Measurements from ENCODE around the gene HOXA9.

Gene HOXA9

GRCh38 chr7:27187475-27188385 is 22.4 kb upstream of the HOXA9 start:
- peak; percentile 57 for DNase-seq

- DNase-seq, result peak; percentile 52
Observed at GRCh38 chr7:27186668-27187474, 21.5 kb upstream of the HOXA9 start.

DNA sequence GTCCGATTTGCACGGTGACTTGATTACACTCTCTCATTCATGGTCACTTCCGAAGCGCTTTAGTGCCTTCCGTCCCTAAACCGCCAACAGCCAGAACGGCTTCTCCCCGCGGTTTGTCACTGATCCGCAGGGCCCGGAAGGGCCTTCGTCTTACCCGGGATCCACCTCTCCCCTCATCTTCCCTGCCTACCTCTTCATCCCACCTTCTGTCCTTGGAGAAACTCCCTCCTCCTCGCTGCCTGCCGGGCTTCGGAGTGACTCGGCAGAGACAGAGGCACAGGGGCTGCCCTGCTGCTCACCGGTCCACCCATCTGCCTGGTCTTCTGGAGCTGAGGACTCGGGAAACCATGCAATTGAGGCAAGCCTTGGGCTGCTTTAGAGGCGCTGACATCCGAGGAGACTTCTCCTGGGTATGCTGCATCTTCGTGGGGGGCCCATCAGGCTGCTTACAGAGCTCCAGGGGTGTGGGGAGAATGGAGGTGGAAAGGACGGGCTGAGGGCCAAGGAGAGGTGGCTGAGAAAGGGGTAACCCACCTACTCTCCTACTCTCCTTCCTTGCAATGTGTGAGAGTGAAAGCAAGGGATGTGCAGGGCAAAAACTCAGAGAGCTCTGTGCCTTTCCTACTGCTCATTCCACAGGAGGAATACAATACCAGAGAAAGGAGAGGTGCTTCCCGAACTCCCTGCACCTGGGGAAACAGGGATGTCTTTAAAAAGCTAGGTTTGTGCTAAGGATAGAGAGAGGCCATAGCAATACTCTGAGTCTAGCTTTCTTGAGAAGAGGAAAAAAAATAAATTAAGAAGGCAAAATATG is 20.7 kb upstream of the HOXA9 start:
- DNase-seq, result peak; percentile 70

DNA sequence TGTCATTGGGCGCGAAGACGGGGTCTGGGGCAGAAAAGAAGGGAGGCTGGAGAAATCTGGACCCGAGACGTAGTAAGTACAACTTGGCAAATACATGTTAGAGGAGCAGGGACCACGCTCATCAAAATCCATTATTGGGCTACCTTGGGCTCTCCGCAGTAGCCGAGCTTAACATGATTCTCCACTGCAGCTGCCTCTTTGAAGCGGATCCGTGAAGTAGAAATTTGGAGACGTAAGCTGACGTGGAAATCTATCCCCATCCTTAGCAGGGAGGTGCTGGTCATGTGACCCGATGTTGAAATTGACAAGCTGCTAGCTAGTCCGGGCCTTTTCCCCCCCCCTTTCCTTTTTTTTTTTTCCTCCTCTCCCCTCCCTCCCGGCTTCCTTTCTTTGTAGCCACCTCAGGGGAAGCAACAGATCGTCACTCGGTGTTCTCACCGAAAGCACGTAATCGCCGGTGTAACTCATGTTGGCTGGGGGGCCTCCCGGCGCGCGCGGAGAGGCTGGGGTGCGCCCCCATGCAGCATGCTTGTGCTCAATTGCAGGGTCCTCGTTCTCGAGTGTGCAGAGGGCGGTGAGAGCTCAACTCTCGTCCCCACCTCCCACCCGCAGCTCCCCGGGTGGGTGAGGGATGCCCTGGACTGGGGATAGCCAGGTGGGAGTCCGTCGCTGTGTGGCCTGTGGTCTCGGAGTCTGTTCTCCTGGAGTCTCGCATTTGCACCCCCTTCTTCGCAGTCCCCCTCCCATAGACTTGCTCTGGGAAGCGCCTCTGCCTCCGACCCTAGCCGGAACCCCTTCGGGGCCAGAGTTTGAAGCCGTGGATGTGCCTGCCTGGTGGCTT is 19.9 kb upstream of the HOXA9 start, which contains the start of gene HOXA11:
Gene HOXA11 (minus strand): TSS at position 220 of the 841 bp plus-strand sequence. CDS start 88 bp downstream, at position 132.
- peak; percentile 94 for DNase-seq

- DNase-seq, result peak; percentile 84
Observed at GRCh38 chr7:27184337-27185012, 19.1 kb upstream of the HOXA9 start.

- peak; percentile 74 for DNase-seq
Observed at GRCh38 chr7:27183682-27184336, 18.5 kb upstream of the HOXA9 start.

DNA sequence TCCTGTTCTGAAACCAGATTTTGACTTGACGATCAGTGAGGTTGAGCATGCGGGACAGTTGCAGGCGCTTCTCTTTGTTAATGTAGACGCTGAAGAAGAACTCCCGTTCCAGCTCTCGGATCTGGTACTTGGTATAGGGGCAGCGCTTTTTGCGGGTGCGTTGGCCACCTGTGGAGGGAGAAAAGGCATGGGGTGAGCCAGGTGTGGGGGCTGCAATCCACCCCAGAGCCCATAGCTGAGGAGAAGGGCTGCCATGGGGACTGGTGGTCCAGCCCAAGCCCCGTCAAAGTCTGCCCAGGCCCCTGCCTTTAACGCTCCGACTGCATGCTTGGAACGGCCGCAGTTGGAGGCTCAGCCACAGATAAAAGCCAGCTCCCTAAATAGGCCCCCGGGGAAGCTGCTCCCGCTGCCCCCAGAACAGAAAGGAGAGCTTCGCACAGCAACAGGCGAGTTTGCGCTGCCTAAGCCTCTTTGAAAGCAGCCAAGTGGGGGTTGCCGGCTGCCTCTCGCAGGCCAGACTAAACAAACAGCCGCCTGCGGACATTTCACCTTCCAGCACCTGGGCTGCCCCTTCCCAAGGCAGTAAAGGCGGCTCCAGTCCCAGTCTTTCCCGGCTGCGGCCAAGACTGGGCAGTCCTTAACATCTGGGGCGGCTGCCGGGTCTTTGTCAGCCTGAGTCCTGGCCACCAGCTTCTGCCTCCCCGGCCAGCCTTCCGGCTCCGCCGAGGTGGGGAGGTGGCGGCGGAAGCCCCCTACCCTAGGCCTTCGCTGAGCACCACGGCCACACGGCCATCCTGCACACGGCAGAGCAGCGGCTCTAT is 17.7 kb upstream of the HOXA9 start:
- DNase-seq, result peak; percentile 90

DNA sequence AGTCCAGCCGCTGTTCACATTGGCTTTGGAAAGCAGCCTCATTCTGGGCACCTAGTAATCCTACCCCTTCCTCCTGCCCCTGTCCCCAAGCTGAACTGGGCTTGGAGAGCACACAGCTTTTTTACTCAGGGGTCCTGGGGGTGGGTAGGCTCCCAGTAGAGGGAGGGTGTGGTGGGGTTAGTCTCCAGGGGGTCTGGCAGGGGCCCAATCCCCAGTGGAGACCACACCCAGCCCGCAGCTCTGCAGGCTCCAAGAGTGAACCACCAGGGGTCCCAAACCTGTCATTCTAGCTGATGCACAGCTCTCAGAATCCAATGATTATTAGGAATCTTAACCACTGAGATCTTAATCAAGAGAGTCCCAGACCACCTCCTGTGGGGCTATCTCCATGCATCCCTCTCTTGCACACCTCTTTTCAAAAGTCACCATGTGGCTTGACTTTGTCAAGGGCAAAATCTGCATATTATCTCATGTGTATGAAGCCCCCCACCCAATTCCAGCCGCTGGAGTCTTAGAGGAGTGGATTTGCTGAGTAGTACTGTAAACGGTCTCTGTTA is 17.0 kb upstream of the HOXA9 start:
- DNase-seq, result peak; percentile 64

GRCh38 chr7:27181795-27182275 is 16.5 kb upstream of the HOXA9 start:
- no peak for DNase-seq

GRCh38 chr7:27180431-27181420 is 15.4 kb upstream of the HOXA9 start:
- DNase-seq, result no peak

GRCh38 chr7:27179503-27180430 is 14.4 kb upstream of the HOXA9 start:
- peak; percentile 90 for DNase-seq

DNA sequence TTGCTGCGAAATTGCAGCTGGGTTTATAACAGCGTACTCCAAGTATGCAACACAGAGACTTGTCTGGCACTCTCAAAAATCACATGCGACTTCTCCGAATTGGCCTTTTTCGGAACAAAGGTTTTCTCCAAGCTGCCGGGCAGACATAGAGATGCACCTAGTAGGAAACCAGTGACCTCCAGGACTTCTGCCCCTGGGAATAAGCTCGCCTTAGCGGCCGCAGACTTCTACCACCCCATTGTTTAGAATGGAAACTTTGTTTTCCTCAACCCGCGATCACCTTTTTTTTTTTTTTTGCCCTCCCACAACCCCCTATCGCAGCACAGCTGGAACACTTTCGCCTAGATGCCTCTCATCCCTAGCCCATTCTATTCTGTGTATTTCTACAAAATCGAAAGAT is 13.7 kb upstream of the HOXA9 start:
- DNase-seq, result no peak

DNA sequence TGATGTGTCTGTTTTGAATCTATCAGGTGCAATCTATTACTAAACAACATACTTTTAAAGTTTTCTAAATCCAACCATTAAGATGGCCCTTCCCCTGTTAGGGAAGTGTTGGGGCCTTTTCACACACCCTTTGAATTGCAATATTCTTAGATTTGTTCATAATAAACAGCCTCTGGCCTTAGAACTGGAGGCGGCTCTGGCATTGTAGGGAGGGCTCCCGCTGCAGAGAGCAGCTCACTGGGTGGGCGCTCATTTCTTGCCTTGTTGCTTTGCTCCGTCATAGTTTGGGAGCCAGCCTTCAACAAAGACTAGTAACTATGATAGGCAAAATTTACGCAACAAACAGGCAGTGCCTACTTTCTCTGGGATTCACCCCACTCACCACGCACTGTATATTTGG is 13.0 kb upstream of the HOXA9 start:
- no peak for DNase-seq

- DNase-seq, result peak; percentile 34
Observed at GRCh38 chr7:27177795-27178320, 12.5 kb upstream of the HOXA9 start.

GRCh38 chr7:27176962-27177794 is 11.8 kb upstream of the HOXA9 start:
- DNase-seq, result no peak

DNA sequence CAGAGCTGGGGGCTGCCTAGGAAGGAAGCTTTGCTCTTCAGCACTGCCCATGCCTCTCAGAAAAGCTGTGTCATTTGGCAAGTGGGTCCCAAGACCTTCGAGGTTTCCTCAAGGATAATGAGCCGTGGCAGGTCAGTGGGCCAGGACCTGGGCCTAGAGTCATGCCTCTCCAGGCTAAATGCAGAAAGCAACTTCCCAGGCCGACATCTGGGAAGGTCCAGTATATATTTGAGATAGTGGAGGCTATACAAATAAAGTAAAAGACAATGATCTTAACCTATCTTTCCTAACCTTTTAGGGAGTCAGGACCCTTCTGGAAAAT is 11.1 kb upstream of the HOXA9 start:
- no peak for DNase-seq

Measured in NCI-H69 (cell line).